Neural crest cell (in vitro differentiated cells): ENCODE results near the gene GABRG3. TPM values are rescaled to one million over a fixed set of nuclear protein-coding genes. Genes with fewer than 3 reads are reported as not detected.

Source experiments
- DNase-seq: peaks from one replicate; pipeline ENCODE4 v3.0.0; 2021; ENCODE audit warnings: low read depth, mixed read lengths, low spot score
- H3K27ac Mint-ChIP-seq: one replicate; pipeline ENCODE4 v1.8.0; 2021; ENCODE audit warnings: mild to moderate bottlenecking, mixed read lengths; ENCODE audit not compliant: unreplicated experiment
- H3K27me3 Mint-ChIP-seq: 2 replicates; pipeline ENCODE4 v1.8.0; 2021; ENCODE audit warnings: low read depth, mild to moderate bottlenecking, mixed read lengths
- H3K36me3 Mint-ChIP-seq: 2 replicates; pipeline ENCODE4 v1.8.0; 2021; ENCODE audit warnings: low read depth, mild to moderate bottlenecking, mixed read lengths
- H3K4me1 Mint-ChIP-seq: 2 replicates; pipeline ENCODE4 v1.8.0; 2021; ENCODE audit warnings: mixed read lengths
- H3K4me3 Mint-ChIP-seq: one replicate; pipeline ENCODE4 v1.8.0; 2021; ENCODE audit warnings: mild to moderate bottlenecking, mixed read lengths
- H3K9me3 Mint-ChIP-seq: 2 replicates; pipeline ENCODE4 v1.8.0; 2021; ENCODE audit warnings: mixed read lengths
- total RNA-seq: library from RNA; stranded (reverse); gene quantifications from 2 replicates; pipeline ENCODE4 v1.2.1, GENCODE V29; 2021
- TF ChIP-seq, protein P1 (sequence below): fragments of 200-600 bp; sonication (generic); conservative IDR thresholded peaks from 2 replicates; pipeline ENCODE4 v1.5.0; 2021; ENCODE audit warnings: antibody characterized with exemption, mild to moderate bottlenecking

The GABRG3 gene
- total RNA-seq, 1 donor from 2014 or later, result 4.5 TPM

DNA sequence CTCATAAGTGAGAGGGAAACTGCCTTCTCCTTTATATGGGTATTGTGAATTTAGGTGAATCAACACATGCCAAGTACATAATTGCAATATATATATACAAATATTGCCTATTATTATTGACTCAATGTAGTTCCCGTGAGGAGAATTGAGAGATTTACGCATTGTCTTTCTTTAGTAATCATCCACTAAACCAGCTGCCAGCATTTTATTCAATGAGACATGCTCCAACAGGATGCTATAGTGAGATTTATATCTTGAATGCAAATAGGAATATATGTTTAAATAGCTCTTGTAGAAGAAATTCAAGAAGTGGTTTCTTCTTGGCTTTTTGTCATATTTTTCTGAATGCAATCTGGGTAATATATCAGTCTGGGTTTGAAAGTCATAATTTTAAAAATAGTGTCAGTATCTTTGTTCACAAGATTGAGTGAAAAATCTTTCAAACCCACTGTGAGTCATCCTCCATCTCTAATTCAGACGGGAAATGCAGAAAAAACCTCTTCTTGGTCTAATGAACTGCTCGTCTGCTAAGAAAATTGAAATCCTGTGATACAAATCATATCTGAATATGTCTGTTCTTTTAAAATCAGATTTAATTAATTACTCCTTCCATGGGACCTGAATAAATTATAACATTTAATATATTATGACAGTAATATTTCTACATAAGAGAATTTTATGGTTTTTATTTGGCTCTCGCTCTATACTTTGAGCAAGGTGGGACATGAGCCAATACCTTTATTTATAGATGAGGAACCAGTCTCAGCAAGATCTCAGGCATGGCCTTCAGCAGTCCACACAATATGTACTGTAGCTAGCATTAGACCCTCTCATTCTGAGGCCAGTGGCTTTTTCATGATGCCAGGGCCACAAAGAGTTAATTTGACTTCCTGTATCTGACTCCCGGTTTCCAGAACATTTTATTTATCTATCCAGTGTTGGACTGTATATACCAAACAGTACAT lies 516.0 kb downstream of the GABRG3 start:
- no peak overlapping the region for H3K27ac Mint-ChIP-seq
- TF ChIP-seq, protein P1, sequence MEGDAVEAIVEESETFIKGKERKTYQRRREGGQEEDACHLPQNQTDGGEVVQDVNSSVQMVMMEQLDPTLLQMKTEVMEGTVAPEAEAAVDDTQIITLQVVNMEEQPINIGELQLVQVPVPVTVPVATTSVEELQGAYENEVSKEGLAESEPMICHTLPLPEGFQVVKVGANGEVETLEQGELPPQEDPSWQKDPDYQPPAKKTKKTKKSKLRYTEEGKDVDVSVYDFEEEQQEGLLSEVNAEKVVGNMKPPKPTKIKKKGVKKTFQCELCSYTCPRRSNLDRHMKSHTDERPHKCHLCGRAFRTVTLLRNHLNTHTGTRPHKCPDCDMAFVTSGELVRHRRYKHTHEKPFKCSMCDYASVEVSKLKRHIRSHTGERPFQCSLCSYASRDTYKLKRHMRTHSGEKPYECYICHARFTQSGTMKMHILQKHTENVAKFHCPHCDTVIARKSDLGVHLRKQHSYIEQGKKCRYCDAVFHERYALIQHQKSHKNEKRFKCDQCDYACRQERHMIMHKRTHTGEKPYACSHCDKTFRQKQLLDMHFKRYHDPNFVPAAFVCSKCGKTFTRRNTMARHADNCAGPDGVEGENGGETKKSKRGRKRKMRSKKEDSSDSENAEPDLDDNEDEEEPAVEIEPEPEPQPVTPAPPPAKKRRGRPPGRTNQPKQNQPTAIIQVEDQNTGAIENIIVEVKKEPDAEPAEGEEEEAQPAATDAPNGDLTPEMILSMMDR, result no peak
- peaks cover 21% of the 10 kb centered on the region for H3K4me1 Mint-ChIP-seq
- H3K9me3 Mint-ChIP-seq, result no peaks in the 10 kb centered on the region
- no peak overlapping the region for H3K4me3 Mint-ChIP-seq
- H3K27me3 Mint-ChIP-seq, result no peaks in the 10 kb centered on the region
- no peak for DNase-seq
- H3K36me3 Mint-ChIP-seq, result peaks cover 3% of the 10 kb centered on the region

- Mint-ChIP-seq H3K4me3 (no peak overlapping the region), H3K9me3 (no peaks in the 10 kb centered on the region)
- TF ChIP-seq, protein P1, result no peak
These were observed 516.9 kb downstream of the GABRG3 start for GRCh38 chr15:27487846-27488245.

GRCh38 chr15:27490867-27491595 lies 520.0 kb downstream of the GABRG3 start:
- H3K4me1 Mint-ChIP-seq, result peaks cover 14% of the 10 kb centered on the region
- H3K4me3 Mint-ChIP-seq, result no peak overlapping the region
- H3K27me3 Mint-ChIP-seq, result no peaks in the 10 kb centered on the region
- TF ChIP-seq, protein P1, result no peak
- no peak for DNase-seq
- no peaks in the 10 kb centered on the region for H3K36me3 Mint-ChIP-seq
- no peak overlapping the region for H3K27ac Mint-ChIP-seq
- H3K9me3 Mint-ChIP-seq, result no peaks in the 10 kb centered on the region

More at GRCh38 chr15:27487846-27488245, 516.9 kb downstream of the GABRG3 start:
- peaks cover 3% of the 10 kb centered on the region for H3K36me3 Mint-ChIP-seq
- H3K27me3 Mint-ChIP-seq, result no peaks in the 10 kb centered on the region
- H3K27ac Mint-ChIP-seq, result no peak overlapping the region
- peaks cover 20% of the 10 kb centered on the region for H3K4me1 Mint-ChIP-seq
- DNase-seq, result no peak

- Mint-ChIP-seq H3K36me3 (no peaks in the 10 kb centered on the region), H3K4me3 (no peak overlapping the region), H3K27ac (no peak overlapping the region), H3K27me3 (no peaks in the 10 kb centered on the region), H3K9me3 (no peaks in the 10 kb centered on the region), H3K4me1 (peaks cover 14% of the 10 kb centered on the region)
- TF ChIP-seq, protein P1, result no peak
- no peak for DNase-seq
These were observed 521.0 kb downstream of the GABRG3 start for GRCh38 chr15:27491666-27492621.

GRCh38 chr15:27495963-27496459 lies 525.0 kb downstream of the GABRG3 start:
- DNase-seq, result no peak
- no peaks in the 10 kb centered on the region for H3K9me3 Mint-ChIP-seq
- no peak overlapping the region for H3K27ac Mint-ChIP-seq
- H3K27me3 Mint-ChIP-seq, result no peaks in the 10 kb centered on the region
- H3K4me1 Mint-ChIP-seq, result peaks cover 26% of the 10 kb centered on the region
- no peak overlapping the region for H3K4me3 Mint-ChIP-seq
- no peaks in the 10 kb centered on the region for H3K36me3 Mint-ChIP-seq
- TF ChIP-seq, protein P1, result no peak
